ENCODE data around the gene CDC5L.

Gene CDC5L

DNA sequence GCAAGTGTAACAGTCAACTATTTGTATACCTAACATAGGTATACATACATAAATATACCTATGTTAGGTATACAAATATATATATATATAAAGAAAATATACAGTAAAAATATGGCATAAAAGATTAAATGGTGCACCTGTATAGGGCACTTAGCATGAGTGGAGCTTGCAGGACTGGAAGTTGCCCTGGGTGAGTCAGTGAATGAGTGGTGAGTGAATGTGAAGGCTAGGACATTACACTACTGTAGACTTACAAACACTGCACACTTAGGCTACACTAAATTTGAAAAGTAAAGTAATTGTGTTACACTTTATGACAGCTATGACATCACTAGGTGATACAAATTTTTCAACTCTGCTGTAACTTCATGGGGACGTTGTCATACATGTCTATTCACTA lies 65.6 kb downstream of the CDC5L start:
- no peak for DNase-seq (ENCODE audit: low read depth)

DNA sequence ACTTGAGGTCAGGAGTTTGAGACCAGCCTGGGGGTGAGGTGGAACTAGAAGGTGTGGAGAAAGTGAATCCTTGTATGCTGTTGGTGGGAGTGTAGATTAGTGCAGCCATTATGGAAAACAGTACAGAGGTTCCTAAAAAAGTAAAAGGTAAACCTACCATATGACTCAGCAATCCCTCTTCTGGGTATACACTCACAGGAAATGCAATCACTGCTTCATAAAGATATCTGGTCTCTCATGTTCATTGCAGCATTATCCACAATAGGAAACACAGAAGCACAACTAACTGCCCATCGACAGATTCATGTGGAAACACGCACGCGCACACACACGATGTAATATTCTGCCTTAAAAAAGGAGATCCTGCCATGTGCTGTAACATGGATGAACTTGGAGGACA lies 66.7 kb downstream of the CDC5L start:
- DNase-seq (ENCODE audit: low read depth), result no peak

DNA sequence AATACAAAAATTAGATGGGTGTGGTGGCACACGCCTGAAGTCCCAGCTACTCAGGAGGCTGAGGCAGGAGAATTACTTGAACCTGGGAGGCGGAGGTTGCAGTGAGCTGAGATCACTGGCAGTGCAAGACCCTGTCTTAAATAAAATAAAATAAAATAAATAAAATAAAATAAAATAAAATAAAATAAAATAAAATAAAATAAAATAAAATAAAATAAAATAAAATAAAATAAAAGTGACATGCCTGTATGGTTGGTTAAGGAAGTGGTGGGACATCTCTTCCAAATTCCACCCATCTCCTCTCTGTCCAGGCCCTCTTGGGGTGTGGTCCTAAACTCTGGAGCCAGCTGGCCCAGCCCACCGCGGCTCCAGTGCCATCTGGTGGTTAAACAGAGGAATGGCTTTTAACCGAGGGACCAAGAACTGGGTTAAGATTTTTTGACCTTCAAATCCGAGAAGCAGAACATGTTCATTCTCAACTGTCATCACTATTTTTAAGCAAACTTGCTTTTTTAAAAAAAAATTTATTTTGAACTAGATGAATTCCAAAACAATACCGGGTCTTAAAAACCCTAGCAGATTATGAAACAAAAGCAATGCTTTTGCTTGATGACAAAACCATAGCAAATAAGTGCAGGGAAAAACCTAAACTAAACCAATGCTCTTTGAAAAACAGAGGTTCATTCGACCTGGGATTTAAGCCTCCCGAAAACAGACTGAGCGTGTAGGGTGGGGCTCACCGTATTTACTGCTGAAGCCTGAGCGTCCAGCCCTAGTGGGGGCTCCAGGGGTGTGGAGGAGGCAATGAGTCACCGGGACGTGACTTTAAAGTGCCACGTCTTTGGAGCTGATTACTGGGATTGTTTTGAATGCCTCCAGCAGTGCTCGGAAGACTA lies 68.8 kb downstream of the CDC5L start:
- DNase-seq (ENCODE audit: low read depth), result no peak

DNA sequence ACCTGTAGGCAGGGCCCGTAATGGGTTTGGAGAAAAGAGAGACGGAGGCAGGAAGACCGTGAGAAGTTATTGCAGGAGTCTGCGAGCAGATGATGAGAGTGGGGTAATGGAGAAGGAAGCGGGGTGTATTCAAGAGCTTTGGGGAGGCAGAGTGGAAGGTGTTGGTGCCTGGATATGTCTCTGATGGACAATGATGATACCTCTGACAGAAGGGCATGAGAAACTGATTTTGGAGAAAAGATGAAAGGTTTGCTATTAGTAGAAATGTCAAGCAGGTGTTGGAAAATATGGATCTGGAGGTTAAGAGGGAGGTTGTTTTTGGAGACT lies 69.4 kb downstream of the CDC5L start:
- DNase-seq (ENCODE audit: low read depth), result no peak

DNA sequence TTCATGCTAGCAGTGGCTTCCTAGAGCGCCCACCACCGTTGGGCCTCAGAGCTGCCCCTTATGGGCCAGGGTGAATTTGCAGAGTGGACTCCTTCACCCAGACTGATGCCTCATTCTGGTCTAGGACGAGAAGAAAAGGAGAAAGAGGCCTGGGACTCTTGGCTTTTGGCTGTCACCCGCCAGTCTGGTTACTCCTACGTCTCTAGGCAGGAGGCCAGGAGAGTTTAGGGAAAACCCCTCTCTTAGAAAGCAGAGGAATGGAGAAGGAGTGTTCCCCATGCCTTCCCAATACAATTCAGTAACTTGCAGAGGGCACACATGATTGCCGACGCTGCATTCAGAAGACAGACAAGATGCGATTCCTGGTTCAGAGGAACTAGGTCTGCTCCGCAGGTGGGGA lies 70.1 kb downstream of the CDC5L start:
- no peak for DNase-seq (ENCODE audit: low read depth)

DNA sequence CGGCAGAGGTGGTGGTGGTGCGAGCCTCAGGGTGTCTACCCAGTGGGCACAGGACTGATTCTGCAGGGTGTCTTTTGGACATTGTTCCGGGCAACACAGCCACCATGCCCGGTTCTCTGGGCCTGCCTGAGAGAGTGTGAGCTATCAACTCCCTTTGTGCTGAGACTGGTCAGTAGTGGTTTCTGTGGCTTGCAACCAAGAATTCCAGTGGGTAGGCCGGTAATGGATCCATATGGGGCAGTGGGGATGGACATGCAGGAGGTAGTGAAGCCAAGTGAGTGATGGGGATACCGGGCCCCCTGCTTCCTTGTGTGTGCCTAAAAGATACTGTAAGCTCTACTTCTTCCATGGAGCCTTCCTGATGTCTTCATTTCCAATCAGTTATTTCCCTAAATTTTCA lies 71.0 kb downstream of the CDC5L start:
- DNase-seq (ENCODE audit: low read depth), result no peak

DNA sequence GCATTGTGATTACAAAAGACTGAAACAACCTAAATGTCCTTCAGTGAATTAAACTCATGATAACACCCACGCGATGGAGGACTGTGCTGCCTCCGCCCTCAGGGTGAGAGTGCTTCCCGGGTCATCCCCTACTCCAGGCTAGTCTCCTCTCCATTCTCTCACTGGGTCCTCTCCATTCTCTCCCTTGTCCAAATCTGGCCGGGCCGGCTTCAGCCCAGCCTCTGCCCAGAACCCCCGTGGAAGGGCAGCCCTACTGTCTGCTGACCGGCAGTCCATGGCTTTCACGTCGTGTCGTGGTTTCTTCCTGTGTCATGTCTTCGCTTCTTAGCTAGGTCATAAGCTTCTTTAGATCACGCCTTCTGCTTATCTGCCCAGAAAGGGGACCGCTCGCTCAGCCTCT lies 74.8 kb downstream of the CDC5L start:
- no peak for DNase-seq (ENCODE audit: low read depth)

DNA sequence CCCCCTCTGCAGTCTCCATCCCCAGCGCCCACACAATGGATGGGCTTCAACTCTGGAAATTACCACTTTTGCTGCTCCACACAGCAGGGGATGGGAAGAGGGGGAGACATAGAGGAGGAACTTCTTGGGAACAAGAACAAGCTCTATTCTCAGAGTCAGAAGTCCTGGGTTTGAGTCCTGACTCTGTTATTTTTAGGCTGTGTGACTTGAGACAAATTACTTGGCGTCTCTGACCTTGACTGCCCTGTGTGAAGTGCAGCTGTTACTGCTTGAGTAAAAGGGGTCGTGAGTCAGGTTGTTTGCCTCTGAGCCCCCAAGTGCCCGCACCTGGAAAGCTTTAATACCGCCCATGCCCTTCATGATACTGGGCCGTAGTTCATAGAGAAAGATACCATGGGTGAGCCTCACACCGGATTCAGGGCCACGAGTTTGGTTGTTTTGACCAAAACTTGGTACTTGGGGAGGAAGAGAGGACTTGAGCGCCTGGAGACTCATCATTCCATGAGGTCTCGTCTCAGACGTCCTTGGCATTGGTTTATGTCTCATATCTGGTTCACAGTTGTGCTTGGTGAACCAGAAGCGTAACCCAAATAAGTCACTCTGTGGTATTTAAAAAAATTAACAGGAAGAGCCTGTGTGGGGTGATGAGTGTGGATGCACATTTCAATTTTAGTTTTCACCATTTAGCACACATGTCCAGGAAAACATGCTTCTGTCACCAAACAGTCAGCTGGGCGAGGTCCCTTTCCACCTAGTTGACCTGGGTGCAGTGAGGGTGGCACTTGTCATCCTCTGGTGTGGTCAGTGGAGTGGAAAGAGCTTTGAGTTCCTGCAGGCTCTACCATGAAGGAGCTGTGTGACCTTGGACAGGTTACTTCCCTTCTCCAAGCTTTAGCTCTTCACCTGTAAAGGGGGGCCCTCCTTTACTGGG lies 75.6 kb downstream of the CDC5L start:
- no peak for DNase-seq (ENCODE audit: low read depth)

DNA sequence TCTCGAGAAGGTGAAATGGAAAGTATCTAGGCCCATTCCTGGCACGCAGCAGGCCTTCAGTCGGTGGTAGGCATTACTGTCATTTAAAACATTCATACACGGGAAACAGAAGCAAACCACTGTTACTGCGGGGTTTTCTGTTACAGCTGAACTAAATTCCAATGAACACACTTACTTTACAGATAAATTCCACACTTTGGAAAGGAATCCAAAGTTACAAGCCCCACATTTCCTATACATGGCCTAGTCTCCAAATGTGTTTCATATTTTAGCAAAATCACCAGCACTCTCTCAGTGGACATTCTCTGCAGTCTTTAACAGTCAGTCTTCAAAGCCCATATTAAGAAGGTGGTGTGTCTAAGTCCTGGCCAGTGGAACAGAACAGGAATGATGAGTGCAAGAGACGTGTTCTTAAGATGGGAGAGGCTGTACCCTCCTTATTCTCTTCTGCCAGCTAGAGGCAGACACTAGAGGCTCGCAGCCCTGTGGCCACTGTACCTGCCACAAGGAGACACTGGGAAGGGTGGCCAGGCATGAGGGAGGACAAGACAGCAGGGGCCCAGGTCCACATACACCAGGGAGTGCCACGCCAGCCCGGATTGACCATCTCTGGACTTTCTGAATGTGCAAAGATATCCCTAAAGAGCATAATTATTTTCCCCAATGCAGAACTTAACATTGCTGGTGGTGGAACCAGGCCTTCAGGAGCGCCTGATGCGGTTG lies 76.4 kb downstream of the CDC5L start:
- DNase-seq (ENCODE audit: low read depth), result no peak

DNA sequence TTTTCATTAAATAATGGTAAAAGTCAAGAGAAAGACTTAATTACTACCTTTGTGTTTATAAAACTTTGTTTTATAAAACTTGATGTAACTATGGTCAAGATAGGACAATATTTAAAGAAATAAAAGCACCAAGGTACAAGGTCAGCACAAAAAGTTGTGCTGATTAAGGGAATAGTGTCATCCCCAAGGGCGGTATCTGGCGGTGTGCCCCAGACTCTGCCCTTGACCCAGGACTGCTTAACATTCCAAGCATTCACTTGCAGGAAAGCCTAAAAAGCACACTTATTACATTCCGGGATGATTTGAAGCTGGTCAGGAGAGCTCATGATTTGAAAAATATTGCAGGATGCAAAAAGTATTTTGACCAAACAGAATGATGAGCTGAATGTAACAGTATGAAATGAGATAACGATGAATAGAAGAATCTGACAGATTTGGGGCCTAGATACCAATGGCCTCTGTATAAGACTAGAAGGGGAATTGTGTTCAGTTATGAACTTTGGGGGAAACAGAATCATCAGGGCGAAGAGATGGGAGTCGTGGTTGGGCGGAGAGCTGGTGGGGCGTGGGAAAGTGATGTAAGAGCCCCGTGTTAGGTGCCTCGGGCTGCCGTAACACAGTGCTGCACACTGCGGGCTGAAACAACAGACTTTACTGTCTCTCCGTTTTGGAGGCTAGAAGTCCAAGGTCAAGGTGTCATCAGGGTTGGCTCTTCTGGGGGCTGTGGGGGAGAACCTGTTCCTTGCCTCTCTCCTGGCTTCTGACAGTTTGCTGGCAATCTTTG lies 77.2 kb downstream of the CDC5L start:
- DNase-seq (ENCODE audit: low read depth), result no peak

DNA sequence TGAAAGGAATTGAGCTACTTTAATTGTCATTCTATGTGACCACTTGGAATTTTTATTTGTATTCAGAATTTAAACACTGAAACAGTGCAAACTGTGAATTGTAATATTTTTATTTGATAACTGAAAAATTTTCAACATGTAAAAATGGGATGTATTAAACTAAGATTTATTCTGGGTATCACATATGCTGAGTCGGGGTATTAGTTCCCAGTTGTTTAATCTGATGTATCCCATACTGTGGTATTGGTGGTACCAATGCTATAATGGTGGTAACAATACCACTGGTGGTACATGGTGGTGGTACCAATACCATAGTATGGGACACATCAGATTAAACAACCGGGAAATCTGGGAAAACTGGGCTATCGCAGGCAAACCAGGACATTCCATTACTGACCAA lies 79.4 kb downstream of the CDC5L start:
- DNase-seq (ENCODE audit: low read depth), result no peak

DNA sequence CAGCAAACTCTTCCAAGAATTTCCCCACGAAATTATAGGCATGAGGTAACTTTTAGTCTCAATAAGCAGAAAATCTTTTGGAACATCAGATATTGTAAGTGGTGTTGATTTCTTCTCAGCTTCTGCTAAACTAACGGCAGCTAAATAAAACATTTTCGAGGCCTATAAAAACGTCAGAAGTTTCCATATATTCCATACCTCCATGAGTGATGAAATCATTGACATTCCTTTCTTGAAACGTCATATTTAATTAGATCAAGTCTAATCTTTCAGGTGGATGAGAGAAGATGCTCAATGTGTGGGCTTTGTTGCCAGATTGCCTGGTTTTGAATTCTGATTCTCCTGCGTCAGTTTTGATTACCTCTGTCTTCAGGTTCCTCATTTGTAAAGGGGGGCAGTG lies 81.3 kb downstream of the CDC5L start:
- no peak for DNase-seq (ENCODE audit: low read depth)

DNA sequence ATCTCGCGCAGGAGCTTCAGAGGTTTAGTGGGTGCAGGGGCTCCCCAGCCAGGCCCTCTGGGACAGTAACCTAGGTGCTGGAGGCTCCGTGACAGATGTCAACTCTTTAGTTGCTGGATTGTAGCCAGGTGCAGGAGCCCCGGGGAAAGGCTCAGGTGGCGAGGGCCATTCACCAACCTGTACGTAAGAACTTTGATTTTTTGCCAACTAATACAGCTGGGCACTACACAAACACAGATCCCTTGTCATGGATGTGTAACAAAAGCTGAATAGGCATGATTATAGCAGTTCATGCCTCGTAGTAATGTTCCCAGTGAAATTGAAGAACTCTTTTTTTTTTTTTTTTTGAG lies 82.6 kb downstream of the CDC5L start:
- DNase-seq (ENCODE audit: low read depth), result no peak

DNA sequence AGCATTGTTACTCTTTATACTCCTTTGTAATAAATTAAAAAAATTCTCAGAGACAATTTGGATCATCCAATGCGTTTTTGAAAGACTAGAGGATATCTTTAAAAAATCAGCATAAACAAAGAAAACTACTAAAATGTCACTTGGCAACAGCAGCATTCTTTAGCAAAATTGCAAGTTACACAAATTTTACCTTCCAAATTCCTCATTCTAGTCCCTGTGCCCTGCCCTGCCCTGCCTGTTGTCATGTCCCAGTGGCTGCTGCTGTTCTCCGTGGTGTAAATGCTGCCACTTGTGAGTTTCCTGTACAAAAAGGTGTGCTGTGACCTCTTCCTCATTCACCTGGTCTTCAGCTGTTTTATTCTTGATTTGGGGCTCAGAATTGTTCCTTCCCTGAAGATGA lies 83.2 kb downstream of the CDC5L start:
- DNase-seq (ENCODE audit: low read depth), result no peak

DNA sequence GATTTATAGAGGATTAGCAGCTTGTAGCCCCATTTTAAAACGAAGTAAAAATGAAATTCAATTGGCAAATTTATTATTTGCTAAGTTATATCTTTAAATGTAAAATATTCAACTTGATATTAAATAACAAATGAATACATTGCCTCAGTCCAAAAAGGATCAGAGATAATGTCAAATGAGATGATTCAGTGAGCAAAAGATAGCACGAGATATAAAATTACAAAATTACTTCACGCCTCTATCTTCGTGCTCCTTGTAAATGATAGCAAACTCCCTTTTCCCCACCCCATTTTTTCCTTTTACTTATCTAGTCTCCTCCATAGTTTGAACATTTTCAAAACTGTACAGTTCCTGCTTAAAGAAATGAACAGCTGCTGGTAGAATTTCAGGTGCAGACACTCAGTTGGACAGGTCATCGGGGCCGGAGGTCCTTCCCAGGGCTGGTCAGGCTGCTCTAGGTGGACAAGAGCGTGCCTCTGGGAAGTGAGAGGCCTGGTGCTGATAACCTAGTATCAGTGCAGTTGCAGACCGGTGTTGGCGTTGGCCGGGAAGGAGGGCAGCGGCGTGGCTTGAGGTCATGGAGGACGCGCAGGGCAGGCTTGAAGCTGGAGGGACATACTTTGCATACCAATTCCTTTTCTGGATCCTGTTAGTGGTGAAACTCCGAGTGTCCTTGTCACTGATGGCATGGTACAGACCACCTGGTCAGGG lies 83.9 kb downstream of the CDC5L start:
- no peak for DNase-seq (ENCODE audit: low read depth)

DNA sequence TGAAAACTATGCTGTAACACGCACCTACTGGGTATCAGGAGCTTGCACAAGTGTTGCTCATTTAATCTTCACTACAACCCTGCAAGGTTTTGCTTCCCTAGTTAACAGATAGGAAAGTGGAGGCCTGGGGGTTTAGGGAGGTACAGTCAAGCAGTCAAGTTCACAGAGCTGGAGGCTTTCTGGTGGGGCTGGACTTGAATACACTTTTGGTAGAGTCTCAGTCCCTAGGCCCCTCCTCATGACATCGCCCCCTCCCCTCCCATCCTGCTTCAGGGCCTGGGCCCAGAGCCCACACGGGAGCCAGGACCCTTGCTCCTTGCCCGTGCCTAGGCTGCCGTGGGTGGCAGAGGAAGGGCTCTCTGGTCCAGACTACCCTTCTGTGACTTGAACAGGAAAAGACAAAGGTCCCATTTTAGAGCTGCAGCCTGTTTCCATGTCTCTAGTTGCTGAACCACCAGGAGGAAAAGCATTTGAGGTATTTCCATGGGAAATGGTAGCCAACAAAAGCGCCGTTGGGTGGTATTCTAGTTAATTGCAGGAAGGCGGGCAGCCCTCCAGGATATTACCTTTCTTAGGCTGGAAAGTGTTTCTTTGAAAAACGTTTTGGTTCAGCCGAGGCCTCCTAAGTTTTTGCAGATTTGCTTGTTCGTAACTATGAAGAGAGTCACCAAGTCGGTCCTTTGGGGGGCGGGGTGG lies 84.9 kb downstream of the CDC5L start:
- DNase-seq (ENCODE audit: low read depth), result no peak

DNA sequence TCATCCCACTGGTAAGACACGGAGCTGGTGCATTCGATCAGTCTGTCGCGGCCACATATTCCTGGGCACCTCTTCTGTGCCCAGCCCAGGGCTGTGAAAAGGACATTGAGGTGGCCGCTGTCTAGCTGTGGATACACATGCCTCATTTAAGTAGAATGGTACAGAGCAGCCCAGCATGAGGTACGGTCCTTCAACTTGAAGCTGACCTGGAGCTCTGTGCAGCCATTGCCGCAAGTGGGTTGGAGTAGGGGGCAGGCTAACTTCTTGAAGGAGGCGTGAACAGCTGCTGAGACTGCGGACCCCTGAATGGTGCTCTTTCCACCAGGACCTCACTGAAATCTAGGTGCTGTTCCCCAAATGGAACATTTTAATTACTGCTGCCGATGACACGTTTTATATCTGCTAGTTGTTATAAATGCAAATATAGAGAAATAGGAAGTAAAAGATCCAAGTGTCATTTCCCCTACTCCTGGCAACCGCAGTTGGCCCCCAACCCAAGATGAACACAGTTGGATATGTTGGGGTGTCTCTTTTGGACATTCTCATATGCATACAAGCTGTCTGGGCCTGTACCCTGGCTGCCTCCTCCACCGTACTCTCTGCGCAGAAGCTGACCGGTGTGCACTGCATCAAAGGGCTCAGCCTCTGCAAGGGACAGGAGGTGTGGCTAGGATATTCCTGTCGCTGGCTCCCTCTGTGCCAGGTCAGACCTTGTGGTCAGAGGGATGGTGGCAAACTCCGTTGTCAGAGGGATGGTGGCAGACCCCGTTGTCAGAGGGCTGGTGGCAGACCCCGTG lies 86.1 kb downstream of the CDC5L start:
- no peak for DNase-seq (ENCODE audit: low read depth)

DNA sequence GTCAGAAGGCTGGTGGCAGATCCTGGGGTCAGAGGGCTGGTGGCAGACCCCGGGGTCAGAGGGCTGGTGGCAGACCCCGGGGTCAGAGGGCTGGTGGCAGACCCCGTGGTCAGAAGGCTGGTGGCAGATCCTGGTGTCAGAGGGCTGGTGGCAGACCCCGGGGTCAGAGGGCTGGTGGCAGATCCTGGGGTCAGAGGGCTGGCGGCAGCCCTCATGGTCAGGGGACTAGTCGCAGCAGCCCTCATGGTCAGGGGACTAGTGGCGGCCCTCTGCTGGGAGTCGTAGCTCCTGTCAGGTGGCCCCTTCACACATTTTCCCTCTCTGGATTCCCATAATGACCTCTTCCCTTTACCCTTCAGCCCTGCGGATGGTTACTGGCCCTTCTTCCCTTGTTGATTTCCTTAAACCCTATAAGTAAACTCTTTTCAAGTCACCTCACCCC lies 86.7 kb downstream of the CDC5L start:
- DNase-seq (ENCODE audit: low read depth), result no peak

DNA sequence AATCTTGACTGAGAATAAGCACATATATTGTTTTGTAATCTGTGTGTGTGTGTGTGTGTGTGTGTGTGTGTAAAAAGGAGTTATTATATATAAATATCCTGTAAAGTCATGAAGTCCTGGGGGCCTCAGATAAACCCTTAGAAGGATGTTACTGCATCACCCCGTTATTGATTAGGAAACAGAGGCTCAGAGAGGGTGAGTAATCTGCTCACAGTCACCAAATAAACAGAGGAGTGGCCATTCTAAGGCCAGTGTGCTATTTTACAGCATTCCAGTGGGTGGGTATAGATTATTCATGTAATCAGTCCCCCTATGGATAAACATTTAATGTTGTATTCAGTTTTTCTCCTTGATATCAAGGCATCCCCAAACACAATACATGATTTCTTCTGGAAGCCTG lies 87.1 kb downstream of the CDC5L start:
- no peak for DNase-seq (ENCODE audit: low read depth)

DNA sequence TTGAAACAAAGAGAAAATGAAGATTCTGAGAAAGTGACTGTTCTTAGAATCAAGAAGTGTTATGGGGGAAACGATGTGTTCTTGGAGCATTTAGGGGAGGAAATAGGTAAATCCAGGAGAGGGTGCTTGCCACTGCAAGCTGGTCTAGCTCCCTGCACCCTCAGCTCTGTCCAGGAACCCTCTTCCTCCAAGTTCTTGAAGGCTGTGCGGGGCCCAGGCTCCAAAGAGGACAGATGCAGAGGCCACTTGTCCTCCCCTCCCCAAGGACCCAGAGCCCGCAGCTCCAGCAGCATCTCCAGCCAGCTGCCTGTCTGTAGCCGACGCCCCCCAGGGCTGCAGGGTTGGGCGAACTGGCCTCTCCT lies 87.9 kb downstream of the CDC5L start:
- no peak for DNase-seq (ENCODE audit: low read depth)

Data from activated gamma-delta T cell treated with anti-CD3 and anti-CD28 coated beads, Interleukin-2, amount 50 U/mL, for 16 hours (primary cell).